HepG2 (cell line): Measurements from ENCODE around the gene NT5DC4. TPM values are rescaled to one million over a fixed set of nuclear protein-coding genes. Genes with fewer than 3 reads are reported as not detected.

Experiments
- FOXJ3 ChIP-seq: sonication (generic); formaldehyde crosslinking; IDR thresholded peaks from 2 replicates; pipeline ENCODE4 v1.4.0; 2020; ENCODE audit warnings: missing genetic modification reagents, mild to moderate bottlenecking, borderline replicate concordance
- FOXP4 ChIP-seq: sonication (generic); formaldehyde crosslinking; IDR thresholded peaks from 2 replicates; pipeline ENCODE4 v1.4.0; 2020; ENCODE audit warnings: missing genetic modification reagents
- HDAC2 ChIP-seq: sonication (generic); formaldehyde crosslinking; IDR thresholded peaks from 2 replicates; pipeline ENCODE4 v1.4.0; 2020; ENCODE audit warnings: missing genetic modification reagents
- LCORL ChIP-seq, 2 experiments: fragments of 450-650 bp in 1 of 2; sonication (generic) in 1 of 2; formaldehyde crosslinking in 1 of 2; IDR thresholded peaks; 2 replicates each; pipeline versions ENCODE4 v1.5.0 to v1.6.1; 2017 to 2020; ENCODE audit warnings: antibody characterized with exemption in 1 of 2, missing genetic modification reagents in 1 of 2
- MIXL1 ChIP-seq: IDR thresholded peaks from 2 replicates; pipeline ENCODE4 v1.6.1; 2016
- NCOA5 ChIP-seq: sonication (generic); formaldehyde crosslinking; IDR thresholded peaks from 2 replicates; pipeline ENCODE4 v1.4.0; 2020; ENCODE audit warnings: missing genetic modification reagents
- PCBP2 ChIP-seq: fragments of 200-400 bp; formaldehyde crosslinking; optimal IDR thresholded peaks from 2 replicates; pipeline ENCODE3; 2018; ENCODE audit warnings: low read length, low read depth; ENCODE audit not compliant: poor library complexity, severe bottlenecking
- SCMH1 ChIP-seq: sonication (generic); formaldehyde crosslinking; IDR thresholded peaks from 2 replicates; pipeline ENCODE4 v1.9.0; 2021; ENCODE audit warnings: missing genetic modification reagents, mild to moderate bottlenecking, borderline replicate concordance
- SIN3B ChIP-seq: fragments of 150-350 bp; IDR thresholded peaks from 2 replicates; pipeline ENCODE4 v1.6.1; 2014; ENCODE audit warnings: low read length
- SIX1 ChIP-seq: sonication (generic); formaldehyde crosslinking; IDR thresholded peaks from 2 replicates; pipeline ENCODE4 v1.4.0; 2020; ENCODE audit warnings: missing genetic modification reagents, borderline replicate concordance
- SMARCC2 ChIP-seq: fragments of 450-650 bp; IDR thresholded peaks from 2 replicates; pipeline ENCODE4 v1.6.1; 2017; ENCODE audit warnings: antibody characterized with exemption, mild to moderate bottlenecking
- SP5 ChIP-seq: IDR thresholded peaks from 2 replicates; pipeline ENCODE4 v1.6.1; 2016; ENCODE audit warnings: low read depth, borderline replicate concordance
- THRA ChIP-seq: sonication (generic); formaldehyde crosslinking; IDR thresholded peaks from 2 replicates; pipeline ENCODE4 v1.4.0; 2020; ENCODE audit warnings: missing genetic modification reagents, borderline replicate concordance
- ZHX2 ChIP-seq, 2 experiments: sonication (generic) in 1 of 2; formaldehyde crosslinking in 1 of 2; IDR thresholded peaks; 2 replicates each; pipeline versions ENCODE4 v1.6.1 to v1.9.0; 2014 to 2022; ENCODE audit warnings: antibody characterized with exemption in 1 of 2, borderline replicate concordance in 1 of 2, inconsistent platforms in 1 of 2, low read depth in 1 of 2, missing genetic modification reagents in 1 of 2
- ZNF160 ChIP-seq: sonication (generic); formaldehyde crosslinking; IDR thresholded peaks from 2 replicates; pipeline ENCODE4 v1.8.0; 2022; ENCODE audit warnings: mild to moderate bottlenecking, inconsistent platforms, missing genetic modification reagents
- ZNF17 ChIP-seq: sonication (generic); formaldehyde crosslinking; IDR thresholded peaks from 2 replicates; pipeline ENCODE4 v1.5.0; 2020; ENCODE audit warnings: mild to moderate bottlenecking, missing genetic modification reagents
- ZNF720 ChIP-seq: sonication (generic); formaldehyde crosslinking; IDR thresholded peaks from 2 replicates; pipeline ENCODE4 v1.4.0; 2020; ENCODE audit warnings: missing genetic modification reagents
- ZNF782 ChIP-seq: sonication (generic); formaldehyde crosslinking; IDR thresholded peaks from 2 replicates; pipeline ENCODE4 v1.4.0; 2020; ENCODE audit warnings: missing genetic modification reagents, mild to moderate bottlenecking, borderline replicate concordance
- ZSCAN30 ChIP-seq: sonication (generic); formaldehyde crosslinking; IDR thresholded peaks from 2 replicates; pipeline ENCODE4 v1.5.0; 2020; ENCODE audit warnings: mild to moderate bottlenecking, missing genetic modification reagents
- polyA plus RNA-seq, 8 experiments: library from polyadenylated mRNA; depleted of rRNA in 3 of 8; stranded (reverse) in 7 of 8; unstranded in 1 of 8; fragments of >200 nt; fragmentation: Illumina TruSeq in 4 of 8; extraction: Trizol in 4 of 8; gene quantifications; 2 replicates each; pipeline versions ENCODE4 v1.2.1 to v1.2.3, GENCODE V29; 2011 to 2016; ENCODE audit warnings: low read depth in 4 of 8, missing spikeins in 1 of 8, mixed read lengths in 1 of 8; ENCODE audit not compliant: insufficient read depth in 1 of 8
- total RNA-seq, 5 experiments: library from RNA; depleted of rRNA; stranded (reverse); fragments of >200 nt; fragmentation: Illumina TruSeq; extraction: Trizol; gene quantifications; 2 replicates each; pipeline ENCODE4 v1.2.3, GENCODE V29; 2016; ENCODE audit warnings: low read depth in 1 of 5

Gene NT5DC4
- total and polyA plus RNA-seq, 2 of the 13 experiments (the other 11 are each of a cell fraction or from before 2014, with no cell fraction given): 0.04 to 4.2 TPM

GRCh38 chr2:112764071-112765044 is 43.5 kb downstream of the NT5DC4 start, which contains the start of gene CKAP2L (continued):
- no peak for TF ChIP-seq SMARCC2
- TF ChIP-seq HDAC2 (CRISPR knock-in tag): peak; percentile 94
- peak; percentile 76 for TF ChIP-seq MIXL1 (CRISPR knock-in tag)
- peak; percentile 68; the same call in 1 of the 2 replicates for TF ChIP-seq FOXJ3 (CRISPR knock-in tag)
- TF ChIP-seq ZNF17: no peak
- peak; percentile 60; the same call in 1 of the 2 replicates for TF ChIP-seq ZHX2 (IDR thresholded peaks at IDR 0.05; ENCODE audit: low read depth)
- no peak for TF ChIP-seq ZHX2 (CRISPR knock-in tag; IDR thresholded peaks at IDR 0.05; ENCODE audit: borderline replicate concordance)
- TF ChIP-seq FOXP4 (CRISPR knock-in tag): no peak; the same call in 1 of the 2 replicates
- no peak for TF ChIP-seq SCMH1 (CRISPR knock-in tag)
- TF ChIP-seq ZNF720 (CRISPR knock-in tag): no peak
- TF ChIP-seq NCOA5 (CRISPR knock-in tag): no peak
- peak; percentile 86 for TF ChIP-seq ZNF160 (CRISPR knock-in tag)
- TF ChIP-seq LCORL (IDR thresholded peaks at IDR 0.05): no peak
- TF ChIP-seq LCORL (CRISPR knock-in tag; IDR thresholded peaks at IDR 0.05): no peak; the same call in 1 of the 2 replicates
- no peak for TF ChIP-seq PCBP2
- TF ChIP-seq ZSCAN30: no peak
- no peak; the same call in 1 of the 2 replicates for TF ChIP-seq ZNF782
- TF ChIP-seq SP5: peak; percentile 58; the same call in 1 of the 2 replicates
- no peak for TF ChIP-seq SIX1 (CRISPR knock-in tag)
- TF ChIP-seq SIN3B: peak; percentile 96
- TF ChIP-seq THRA (CRISPR knock-in tag): peak; percentile 20; the same call in 1 of the 2 replicates
